T-helper 17 cell (primary cell): ENCODE results near the gene ADCY5. TPM values are rescaled to one million over a fixed set of nuclear protein-coding genes. Genes with fewer than 3 reads are reported as not detected.

Experiments
- ATAC-seq: fragments of 150-1000 bp; cut with Tn5 transposase; 2 replicates; pipeline ENCODE4 v1.10.0; 2021; ENCODE audit warnings: mild to moderate bottlenecking, moderate library complexity
- DNase-seq, 3 donors: peaks; one replicate each; pipeline versions ENCODE4 v3.0.0 to v3.0.0-alpha.2; 2020 to 2021
- H3K9me3 ChIP-seq: one replicate; pipeline ENCODE4 v1.7.0; 2013; ENCODE audit warnings: low read length, mild to moderate bottlenecking; ENCODE audit not compliant: control insufficient read depth, poor library complexity, severe bottlenecking
- H3K27ac Mint-ChIP-seq: one replicate; pipeline ENCODE4 v1.8.0; 2022; ENCODE audit warnings: mild to moderate bottlenecking, moderate library complexity, mixed read lengths
- H3K27me3 Mint-ChIP-seq: one replicate; pipeline ENCODE4 v1.8.0; 2022; ENCODE audit warnings: mixed read lengths
- H3K36me3 Mint-ChIP-seq: one replicate; pipeline ENCODE4 v1.8.0; 2022; ENCODE audit warnings: low read depth, mixed read lengths
- H3K4me1 Mint-ChIP-seq: one replicate; pipeline ENCODE4 v1.8.0; 2022; ENCODE audit warnings: mild to moderate bottlenecking, mixed read lengths
- H3K4me3 Mint-ChIP-seq: one replicate; pipeline ENCODE4 v1.8.0; 2022; ENCODE audit warnings: mild to moderate bottlenecking, moderate library complexity, mixed read lengths
- total RNA-seq, 4 donors: library from RNA in 2 of 4; stranded (reverse) in 2 of 4; gene quantifications; one replicate each; pipeline ENCODE4 v1.2.3 and lab custom pipeline; 2022 to 2026

ADCY5 gene
- total RNA-seq, 2 donors from 2014 or later: not detected

DNA sequence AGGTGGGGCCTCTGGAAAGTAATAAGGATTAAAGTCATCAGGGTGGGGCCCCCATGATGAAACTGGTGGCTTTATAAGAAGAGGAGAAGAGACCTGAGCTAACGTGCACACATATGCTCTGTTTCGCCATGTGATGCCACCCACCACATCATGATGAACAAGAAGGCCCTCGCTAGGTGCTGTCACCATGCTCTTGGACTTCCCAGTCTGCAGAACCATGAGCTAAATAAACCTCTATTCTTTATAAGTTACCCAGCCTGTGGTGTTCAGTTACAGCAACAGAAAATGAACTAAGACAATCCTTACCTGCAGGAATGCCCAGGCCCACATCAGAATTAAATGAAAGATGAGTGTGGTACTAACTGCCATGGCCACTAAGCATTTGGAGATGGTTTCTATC, 79.8 kb downstream of the ADCY5 start:
- Mint-ChIP-seq H3K27me3 (peaks cover 22% of the 10 kb centered on the region), H3K36me3 (peaks cover 2% of the 10 kb centered on the region), H3K4me3 (no peak overlapping the region), H3K27ac (no peak overlapping the region), H3K4me1 (peaks cover 2% of the 10 kb centered on the region)
- no peak for DNase-seq
- no peaks in the 10 kb centered on the region for H3K9me3 ChIP-seq
- ATAC-seq: no peak

GRCh38 chr3:123367467-123368154, 81.3 kb downstream of the ADCY5 start:
- Mint-ChIP-seq H3K4me3 (no peak overlapping the region), H3K4me1 (peaks cover 3% of the 10 kb centered on the region)
- no peak for ATAC-seq

GRCh38 chr3:123365450-123366143, 83.3 kb downstream of the ADCY5 start:
- H3K27ac Mint-ChIP-seq: no peak overlapping the region
- peaks cover 2% of the 10 kb centered on the region for H3K36me3 Mint-ChIP-seq
- no peak for ATAC-seq
- DNase-seq: no peak
- H3K4me3 Mint-ChIP-seq: no peak overlapping the region
- peaks cover 3% of the 10 kb centered on the region for H3K4me1 Mint-ChIP-seq
- H3K9me3 ChIP-seq: no peaks in the 10 kb centered on the region
- H3K27me3 Mint-ChIP-seq: peaks cover 30% of the 10 kb centered on the region

More at GRCh38 chr3:123367467-123368154, 81.3 kb downstream of the ADCY5 start:
- peaks cover 2% of the 10 kb centered on the region for H3K36me3 Mint-ChIP-seq
- no peak overlapping the region for H3K27ac Mint-ChIP-seq
- DNase-seq: no peak
- H3K9me3 ChIP-seq: no peaks in the 10 kb centered on the region
- peaks cover 30% of the 10 kb centered on the region for H3K27me3 Mint-ChIP-seq

DNA sequence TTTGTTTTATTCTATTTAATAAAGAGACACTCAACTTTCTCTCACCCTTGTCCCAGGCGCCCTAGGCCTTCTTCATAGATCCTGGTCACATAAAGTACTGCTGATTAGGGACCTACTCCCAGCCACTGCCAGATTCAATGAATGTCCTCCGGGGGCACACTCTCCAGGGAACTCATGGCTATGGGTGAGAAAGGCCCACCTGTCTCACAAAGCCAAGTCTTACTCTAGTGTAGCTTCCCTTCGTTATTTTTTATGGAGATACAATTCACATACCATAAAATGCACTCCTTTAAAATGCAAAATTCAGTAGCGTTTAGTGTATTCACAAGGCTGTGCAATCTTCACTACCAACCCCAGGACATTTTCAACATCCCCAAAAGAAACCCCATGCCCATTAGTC, 87.8 kb downstream of the ADCY5 start:
- Mint-ChIP-seq H3K4me1 (peaks cover 3% of the 10 kb centered on the region), H3K4me3 (no peak overlapping the region), H3K27ac (no peak overlapping the region), H3K27me3 (peaks cover 47% of the 10 kb centered on the region), H3K36me3 (peaks cover 2% of the 10 kb centered on the region)
- DNase-seq (no peak), ATAC-seq (no peak)
- H3K9me3 ChIP-seq: no peaks in the 10 kb centered on the region

GRCh38 chr3:123357275-123357674, 91.6 kb downstream of the ADCY5 start:
- Mint-ChIP-seq H3K4me3 (no peak overlapping the region), H3K4me1 (no peaks in the 10 kb centered on the region), H3K36me3 (no peaks in the 10 kb centered on the region), H3K27me3 (peaks cover 36% of the 10 kb centered on the region), H3K27ac (no peak overlapping the region)
- no peak for DNase-seq
- no peaks in the 10 kb centered on the region for H3K9me3 ChIP-seq
- ATAC-seq: no peak

DNA sequence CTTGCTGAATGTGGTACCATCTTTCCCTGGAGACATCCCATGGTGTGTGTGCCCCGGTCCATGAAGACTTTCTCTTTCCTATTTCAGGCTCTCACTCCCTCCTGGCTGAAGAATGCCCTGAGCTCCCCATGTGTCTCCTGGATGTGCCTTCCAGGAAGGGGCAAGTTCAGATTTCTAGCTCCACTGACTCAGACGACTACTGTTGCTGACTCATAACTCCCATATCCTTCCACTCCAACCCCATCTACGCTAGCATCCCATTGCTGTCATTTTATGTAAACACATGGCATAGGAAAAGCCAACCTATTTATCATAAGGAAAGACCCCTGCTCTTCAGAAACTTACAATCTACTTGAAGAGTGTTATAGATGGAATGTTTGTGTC, 95.0 kb downstream of the ADCY5 start:
- Mint-ChIP-seq H3K4me3 (no peak overlapping the region), H3K4me1 (peaks cover 10% of the 10 kb centered on the region), H3K36me3 (peaks cover 8% of the 10 kb centered on the region), H3K27me3 (peaks cover 40% of the 10 kb centered on the region), H3K27ac (no peak overlapping the region)
- DNase-seq: no peak
- ATAC-seq: no peak
- no peaks in the 10 kb centered on the region for H3K9me3 ChIP-seq

DNA sequence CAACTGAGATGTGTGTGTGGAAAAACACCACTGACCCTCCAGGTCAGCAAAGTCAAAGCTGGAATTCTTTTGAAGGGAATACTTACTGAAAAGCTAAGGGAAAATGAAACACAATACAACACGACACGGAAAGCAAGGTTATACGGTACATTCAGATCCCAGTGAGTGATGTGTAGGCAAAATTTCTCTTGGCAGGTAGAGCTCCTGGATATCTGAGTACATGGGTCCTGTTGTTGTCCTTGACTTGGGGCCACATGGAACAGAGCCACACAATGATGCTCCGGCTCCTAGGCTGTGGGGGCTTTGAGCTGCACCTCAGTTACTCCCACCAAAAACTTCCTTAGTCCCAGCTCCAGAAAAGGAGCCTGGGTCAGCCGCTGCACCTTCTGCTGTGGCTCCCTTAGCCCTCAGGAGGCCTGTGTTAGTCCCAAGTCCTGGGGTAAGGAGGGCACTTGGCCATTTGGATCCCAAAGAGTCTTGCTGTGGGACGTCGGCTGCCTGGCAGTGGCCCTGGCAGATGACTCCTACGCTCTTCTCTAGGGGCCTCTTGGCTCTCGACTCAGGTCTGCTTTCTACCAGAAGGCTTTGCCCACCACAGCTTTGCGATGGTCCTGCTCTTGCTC, 95.6 kb downstream of the ADCY5 start:
- no peak overlapping the region for H3K4me3 Mint-ChIP-seq
- peaks cover 11% of the 10 kb centered on the region for H3K36me3 Mint-ChIP-seq
- H3K4me1 Mint-ChIP-seq: peaks cover 12% of the 10 kb centered on the region
- no peak for DNase-seq
- H3K9me3 ChIP-seq: no peaks in the 10 kb centered on the region
- H3K27me3 Mint-ChIP-seq: peaks cover 43% of the 10 kb centered on the region
- H3K27ac Mint-ChIP-seq: no peak overlapping the region
- no peak for ATAC-seq

DNA sequence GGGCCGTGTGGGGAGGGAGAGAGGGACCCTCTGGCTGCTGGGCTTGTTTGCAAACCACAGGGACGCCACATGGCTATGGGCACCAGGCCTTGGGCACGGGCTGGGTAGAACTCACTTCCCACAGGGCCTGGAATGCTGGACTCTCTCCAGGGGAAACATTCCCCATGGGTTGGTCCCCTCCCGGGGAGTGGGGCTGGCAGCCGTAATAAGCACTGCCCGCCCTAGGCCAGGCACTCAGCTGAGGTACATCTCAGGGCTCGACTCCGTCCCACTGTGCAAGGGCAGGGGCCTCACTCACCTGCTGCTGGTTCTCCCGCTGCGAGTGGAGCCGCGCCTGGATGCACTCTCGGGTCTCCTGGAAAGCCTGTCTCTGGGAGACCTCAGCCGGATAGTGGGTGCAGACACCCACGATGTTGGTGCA, 96.7 kb downstream of the ADCY5 start:
- DNase-seq: no peak
- H3K27ac Mint-ChIP-seq: no peak overlapping the region

DNA sequence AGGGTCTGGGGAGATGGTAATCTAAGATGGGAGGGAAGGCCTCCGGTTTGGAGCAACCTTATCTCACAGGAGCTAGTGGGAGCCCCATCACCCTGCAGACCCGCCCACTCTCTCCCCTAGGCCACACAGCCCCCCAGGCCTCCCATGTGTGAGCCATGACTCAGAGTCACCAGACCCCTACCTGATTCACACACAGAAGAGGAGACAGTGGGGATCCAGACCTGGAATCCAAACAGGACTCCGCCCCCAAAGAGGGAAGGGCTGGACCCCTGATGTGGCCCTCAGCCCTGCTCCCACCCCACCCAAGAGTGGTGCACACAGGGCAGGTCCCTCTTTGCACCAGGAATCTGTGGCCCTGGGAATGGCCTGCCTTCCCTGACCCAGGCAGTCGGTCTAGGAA, 97.4 kb downstream of the ADCY5 start:
- peaks cover 15% of the 10 kb centered on the region for H3K4me1 Mint-ChIP-seq
- DNase-seq: no peak
- H3K27ac Mint-ChIP-seq: no peak overlapping the region
- H3K36me3 Mint-ChIP-seq: peaks cover 11% of the 10 kb centered on the region
- no peak overlapping the region for H3K4me3 Mint-ChIP-seq
- no peak for ATAC-seq
- peaks cover 55% of the 10 kb centered on the region for H3K27me3 Mint-ChIP-seq
- no peaks in the 10 kb centered on the region for H3K9me3 ChIP-seq

More for the DNA sequence above, 96.7 kb downstream of the ADCY5 start:
- H3K4me1 Mint-ChIP-seq: peaks cover 15% of the 10 kb centered on the region
- H3K36me3 Mint-ChIP-seq: peaks cover 11% of the 10 kb centered on the region
- H3K4me3 Mint-ChIP-seq: no peak overlapping the region
- ATAC-seq: no peak
- H3K27me3 Mint-ChIP-seq: peaks cover 52% of the 10 kb centered on the region
- H3K9me3 ChIP-seq: no peaks in the 10 kb centered on the region

- Mint-ChIP-seq H3K27me3 (peaks cover 58% of the 10 kb centered on the region), H3K4me3 (no peak overlapping the region), H3K27ac (no peak overlapping the region), H3K4me1 (peaks cover 15% of the 10 kb centered on the region), H3K36me3 (peaks cover 11% of the 10 kb centered on the region)
- no peak for DNase-seq
- no peak for ATAC-seq
- no peaks in the 10 kb centered on the region for H3K9me3 ChIP-seq
These were observed 97.9 kb downstream of the ADCY5 start for GRCh38 chr3:123350971-123351370.

DNA sequence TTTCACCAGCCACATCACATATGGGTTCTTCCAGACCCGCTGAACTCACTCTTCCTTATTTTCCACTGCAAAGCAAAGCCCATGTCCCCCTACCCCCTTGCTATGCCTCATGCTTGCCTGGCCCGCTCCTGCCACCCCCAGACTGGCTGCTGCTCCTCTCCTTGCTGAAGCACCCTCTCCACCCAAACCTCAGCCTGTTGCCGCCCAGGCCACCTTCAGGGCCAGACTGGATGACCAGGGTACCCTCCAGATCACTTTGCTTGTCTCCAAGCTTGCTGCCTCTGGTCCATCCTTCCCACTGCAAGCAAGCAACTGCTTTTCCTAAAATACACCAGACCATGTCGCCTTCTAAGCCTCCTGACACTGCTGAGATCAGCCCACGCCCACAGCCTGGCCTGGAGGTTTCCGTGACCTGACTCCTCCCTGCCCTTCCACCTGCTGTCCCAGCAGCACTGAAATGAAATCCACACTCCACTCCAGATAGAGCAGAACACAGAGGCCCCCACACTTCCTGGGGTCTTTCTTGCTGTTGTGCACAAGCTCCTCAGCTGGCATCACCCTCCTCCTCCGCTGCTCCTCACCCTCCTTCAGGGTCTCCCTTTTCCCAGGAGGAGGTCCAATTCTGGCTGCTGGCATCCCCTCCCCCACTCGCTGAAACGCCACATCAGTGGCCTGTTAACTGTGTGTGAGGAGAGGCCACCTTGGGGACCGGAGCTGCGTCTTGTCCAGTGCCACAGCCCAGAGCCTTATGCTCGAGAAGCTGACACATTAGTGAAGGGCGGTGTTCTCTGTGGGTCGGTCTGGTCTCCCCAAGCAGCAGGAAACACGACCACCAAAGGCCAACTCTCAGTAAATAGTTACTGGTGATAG, 99.1 kb downstream of the ADCY5 start:
- ATAC-seq (no peak), DNase-seq (no peak)
- peaks cover 17% of the 10 kb centered on the region for H3K4me1 Mint-ChIP-seq
- H3K9me3 ChIP-seq: no peaks in the 10 kb centered on the region
- peaks cover 11% of the 10 kb centered on the region for H3K36me3 Mint-ChIP-seq
- peaks cover 63% of the 10 kb centered on the region for H3K27me3 Mint-ChIP-seq
- no peak overlapping the region for H3K4me3 Mint-ChIP-seq
- H3K27ac Mint-ChIP-seq: no peak overlapping the region

DNA sequence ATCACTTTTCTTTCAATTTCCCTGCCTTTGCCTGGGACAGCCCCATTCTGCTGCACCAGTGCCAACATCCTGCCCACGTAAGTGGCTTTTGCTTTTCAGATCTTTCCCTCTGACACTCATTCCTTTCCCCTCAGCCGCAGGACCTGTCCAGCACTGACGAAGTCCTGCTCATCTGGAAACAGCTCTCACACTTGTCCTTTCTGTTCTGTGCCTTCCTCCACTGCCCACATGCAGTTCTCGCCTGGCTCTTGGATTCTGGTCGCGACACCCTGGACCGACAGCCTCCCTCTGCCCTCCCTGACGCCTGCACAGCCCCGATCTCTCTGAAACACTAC, 99.7 kb downstream of the ADCY5 start:
- peaks cover 21% of the 10 kb centered on the region for H3K4me1 Mint-ChIP-seq
- DNase-seq (no peak), ATAC-seq (no peak)
- no peaks in the 10 kb centered on the region for H3K9me3 ChIP-seq
- peaks cover 65% of the 10 kb centered on the region for H3K27me3 Mint-ChIP-seq
- peaks cover 11% of the 10 kb centered on the region for H3K36me3 Mint-ChIP-seq
- H3K4me3 Mint-ChIP-seq: no peak overlapping the region
- H3K27ac Mint-ChIP-seq: no peak overlapping the region
